PFSK-1 (cell line): ENCODE results near the gene TFDP2.

Experiments used
- POLR2AphosphoS5 ChIP-seq: IDR thresholded peaks from 2 replicates; pipeline ENCODE4 v1.6.1; 2012; ENCODE audit warnings: low read depth, mild to moderate bottlenecking, control low read depth, low read length, moderate library complexity
- TAF1 ChIP-seq: IDR thresholded peaks from 2 replicates; pipeline ENCODE4 v1.6.1; 2012; ENCODE audit warnings: low read length, control low read depth, borderline replicate concordance; ENCODE audit not compliant: insufficient read depth
- TF ChIP-seq, protein P1 (sequence below), 2 experiments: IDR thresholded peaks; 2 replicates each; pipeline versions ENCODE4 v1.6.1 to v1.8.0; 2011 to 2012; ENCODE audit warnings: low read depth in 2 of 2, low read length in 2 of 2, control low read depth in 1 of 2, inconsistent platforms in 1 of 2, mild to moderate bottlenecking in 1 of 2, moderate library complexity in 1 of 2; ENCODE audit not compliant: insufficient read depth in 1 of 2

DNA sequence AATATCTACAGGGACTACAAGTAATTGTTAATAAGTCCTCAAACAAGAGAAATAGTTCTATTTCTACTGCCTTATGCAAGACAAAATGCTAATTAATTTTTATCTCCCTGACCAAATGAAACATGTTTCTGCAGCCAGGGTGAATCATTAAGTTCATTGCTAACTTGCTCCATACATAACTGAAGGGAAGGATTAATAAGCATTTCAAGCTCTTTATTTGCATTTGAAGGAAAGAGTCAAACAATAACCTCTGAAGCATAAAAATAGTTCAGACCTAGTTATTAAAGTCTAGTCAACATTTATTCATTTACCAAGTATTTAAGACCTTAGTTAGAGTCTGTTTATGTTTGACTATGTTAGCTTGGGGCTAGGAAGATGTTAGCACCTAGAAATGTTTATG, 152.9 kb downstream of the TFDP2 start:
- TF ChIP-seq POLR2AphosphoS5 = no peak
- TF ChIP-seq, protein P1, sequence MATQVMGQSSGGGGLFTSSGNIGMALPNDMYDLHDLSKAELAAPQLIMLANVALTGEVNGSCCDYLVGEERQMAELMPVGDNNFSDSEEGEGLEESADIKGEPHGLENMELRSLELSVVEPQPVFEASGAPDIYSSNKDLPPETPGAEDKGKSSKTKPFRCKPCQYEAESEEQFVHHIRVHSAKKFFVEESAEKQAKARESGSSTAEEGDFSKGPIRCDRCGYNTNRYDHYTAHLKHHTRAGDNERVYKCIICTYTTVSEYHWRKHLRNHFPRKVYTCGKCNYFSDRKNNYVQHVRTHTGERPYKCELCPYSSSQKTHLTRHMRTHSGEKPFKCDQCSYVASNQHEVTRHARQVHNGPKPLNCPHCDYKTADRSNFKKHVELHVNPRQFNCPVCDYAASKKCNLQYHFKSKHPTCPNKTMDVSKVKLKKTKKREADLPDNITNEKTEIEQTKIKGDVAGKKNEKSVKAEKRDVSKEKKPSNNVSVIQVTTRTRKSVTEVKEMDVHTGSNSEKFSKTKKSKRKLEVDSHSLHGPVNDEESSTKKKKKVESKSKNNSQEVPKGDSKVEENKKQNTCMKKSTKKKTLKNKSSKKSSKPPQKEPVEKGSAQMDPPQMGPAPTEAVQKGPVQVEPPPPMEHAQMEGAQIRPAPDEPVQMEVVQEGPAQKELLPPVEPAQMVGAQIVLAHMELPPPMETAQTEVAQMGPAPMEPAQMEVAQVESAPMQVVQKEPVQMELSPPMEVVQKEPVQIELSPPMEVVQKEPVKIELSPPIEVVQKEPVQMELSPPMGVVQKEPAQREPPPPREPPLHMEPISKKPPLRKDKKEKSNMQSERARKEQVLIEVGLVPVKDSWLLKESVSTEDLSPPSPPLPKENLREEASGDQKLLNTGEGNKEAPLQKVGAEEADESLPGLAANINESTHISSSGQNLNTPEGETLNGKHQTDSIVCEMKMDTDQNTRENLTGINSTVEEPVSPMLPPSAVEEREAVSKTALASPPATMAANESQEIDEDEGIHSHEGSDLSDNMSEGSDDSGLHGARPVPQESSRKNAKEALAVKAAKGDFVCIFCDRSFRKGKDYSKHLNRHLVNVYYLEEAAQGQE (IDR thresholded peaks at IDR 0.05; ENCODE audit: insufficient read depth in 1 of 2, low read depth in 2 of 2, low read length in 2 of 2) = no peak
- no peak for TF ChIP-seq TAF1
